NCI-H2196 (cell line): ENCODE results near the gene TUBGCP3.

Experiments used
- DNase-seq: peaks from one replicate; lab custom pipeline; 2025; ENCODE audit not compliant: unreplicated experiment; lab: John Stamatoyannopoulos, UW

Gene TUBGCP3

GRCh38 chr13:112455476-112456059 is 132.4 kb downstream of the TUBGCP3 start:
- no peak for DNase-seq

- no peak for DNase-seq
These were observed 133.2 kb downstream of the TUBGCP3 start for GRCh38 chr13:112454648-112455334.

DNA sequence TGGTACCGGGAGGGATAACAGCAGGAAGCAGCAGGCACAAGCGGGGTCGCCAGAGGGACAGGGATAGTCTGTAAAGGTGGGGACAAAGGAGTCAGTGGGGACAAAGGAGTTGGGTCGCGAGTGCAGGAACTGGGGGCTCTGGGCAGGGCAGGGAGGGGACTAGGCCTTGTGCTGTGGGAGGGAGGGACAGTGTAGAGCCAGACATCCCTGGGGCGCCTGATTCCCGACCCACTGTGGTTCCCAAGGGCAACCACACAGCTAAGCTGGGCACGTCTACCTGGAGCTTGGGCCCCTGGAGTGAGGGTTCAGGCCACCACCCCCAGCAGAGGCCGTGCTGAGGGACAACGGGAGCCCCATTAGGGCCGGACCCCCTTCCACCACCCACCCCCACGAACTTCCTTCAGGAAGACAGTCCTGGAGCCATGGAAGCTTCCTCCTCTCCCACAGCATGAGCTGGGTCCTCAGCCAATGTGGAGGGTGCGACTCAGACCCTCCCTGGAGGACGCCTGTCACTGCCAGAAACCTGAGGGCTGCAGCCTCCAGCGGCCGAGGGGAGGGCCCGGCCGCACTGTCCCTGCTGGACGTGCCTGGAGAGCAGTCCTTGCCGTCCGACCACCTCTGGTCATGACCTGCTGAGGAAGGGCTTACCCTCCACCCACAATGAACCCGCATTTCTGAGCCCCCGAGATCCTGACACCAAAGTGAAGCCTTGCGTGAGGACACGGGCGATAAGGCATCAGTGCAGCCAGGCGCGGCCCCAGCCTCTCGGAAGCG is 133.9 kb downstream of the TUBGCP3 start:
- DNase-seq: no peak

DNA sequence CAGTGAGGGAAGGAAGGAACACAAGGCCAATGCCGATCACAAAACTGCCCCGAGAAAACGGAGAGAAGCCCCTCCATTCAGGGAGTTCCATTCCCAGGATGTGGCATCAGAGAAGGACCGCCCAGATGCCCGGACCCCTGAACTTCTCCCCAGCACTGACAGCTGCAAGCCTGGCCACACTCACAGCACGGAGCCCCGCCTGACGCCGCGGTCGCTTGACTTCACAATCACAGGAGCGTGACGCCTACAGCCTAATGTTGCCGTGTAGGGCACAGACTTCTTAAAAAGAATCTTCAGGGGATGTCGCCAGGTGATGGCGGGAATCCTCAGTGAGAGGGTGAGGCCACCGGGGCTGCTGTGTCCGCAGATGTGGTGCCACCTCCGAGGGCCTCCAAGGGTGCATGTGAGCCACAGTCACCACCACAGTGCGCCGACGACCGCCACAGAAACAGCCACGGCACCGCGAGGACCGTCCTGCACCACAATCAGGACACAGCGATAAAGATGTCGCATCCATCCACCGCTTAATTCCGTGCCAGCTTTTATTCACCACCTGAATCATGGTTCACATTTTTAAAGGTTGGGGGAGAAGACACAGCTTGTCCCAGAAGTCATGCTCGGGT is 134.6 kb downstream of the TUBGCP3 start:
- DNase-seq: no peak

GRCh38 chr13:112452380-112453206 is 135.4 kb downstream of the TUBGCP3 start:
- no peak for DNase-seq

GRCh38 chr13:112451512-112452379 is 136.2 kb downstream of the TUBGCP3 start:
- DNase-seq: no peak

DNA sequence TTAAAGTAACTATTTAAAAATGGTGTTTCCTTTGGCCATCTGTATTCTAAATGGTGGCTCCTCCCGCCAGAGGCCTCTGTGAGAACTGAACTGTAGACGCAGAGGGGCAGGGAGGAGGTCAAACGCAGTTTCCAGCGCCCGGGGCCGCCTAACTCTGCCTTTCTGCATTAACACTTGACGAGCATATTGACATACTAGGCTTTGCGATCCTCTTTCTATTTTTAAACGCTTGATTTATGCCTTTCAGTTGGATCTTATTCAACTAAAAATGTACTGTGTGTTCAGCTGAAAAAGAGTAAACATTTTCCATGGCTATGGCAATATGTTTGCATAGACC is 137.1 kb downstream of the TUBGCP3 start:
- DNase-seq: peak; percentile 16

- DNase-seq: no peak
These were observed 137.6 kb downstream of the TUBGCP3 start for GRCh38 chr13:112450118-112450903.

DNA sequence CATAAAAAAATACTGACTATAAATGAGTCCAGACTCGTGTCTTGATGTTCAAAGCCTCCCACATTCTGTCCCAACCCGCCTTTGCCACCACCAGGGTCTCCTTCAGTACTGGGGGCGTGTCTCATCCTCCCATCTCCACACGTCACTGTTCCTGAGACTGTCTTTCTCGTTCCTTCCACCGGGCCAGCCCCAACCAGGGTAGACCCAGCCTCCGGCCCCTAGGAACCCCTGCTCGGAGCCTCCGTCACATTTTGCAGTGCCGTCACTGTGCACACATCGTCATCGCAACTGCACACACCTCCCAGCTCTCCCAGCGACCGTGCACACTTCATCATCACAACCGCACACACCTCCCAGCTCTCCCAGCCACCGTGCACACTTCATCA is 138.4 kb downstream of the TUBGCP3 start:
- no peak for DNase-seq

DNA sequence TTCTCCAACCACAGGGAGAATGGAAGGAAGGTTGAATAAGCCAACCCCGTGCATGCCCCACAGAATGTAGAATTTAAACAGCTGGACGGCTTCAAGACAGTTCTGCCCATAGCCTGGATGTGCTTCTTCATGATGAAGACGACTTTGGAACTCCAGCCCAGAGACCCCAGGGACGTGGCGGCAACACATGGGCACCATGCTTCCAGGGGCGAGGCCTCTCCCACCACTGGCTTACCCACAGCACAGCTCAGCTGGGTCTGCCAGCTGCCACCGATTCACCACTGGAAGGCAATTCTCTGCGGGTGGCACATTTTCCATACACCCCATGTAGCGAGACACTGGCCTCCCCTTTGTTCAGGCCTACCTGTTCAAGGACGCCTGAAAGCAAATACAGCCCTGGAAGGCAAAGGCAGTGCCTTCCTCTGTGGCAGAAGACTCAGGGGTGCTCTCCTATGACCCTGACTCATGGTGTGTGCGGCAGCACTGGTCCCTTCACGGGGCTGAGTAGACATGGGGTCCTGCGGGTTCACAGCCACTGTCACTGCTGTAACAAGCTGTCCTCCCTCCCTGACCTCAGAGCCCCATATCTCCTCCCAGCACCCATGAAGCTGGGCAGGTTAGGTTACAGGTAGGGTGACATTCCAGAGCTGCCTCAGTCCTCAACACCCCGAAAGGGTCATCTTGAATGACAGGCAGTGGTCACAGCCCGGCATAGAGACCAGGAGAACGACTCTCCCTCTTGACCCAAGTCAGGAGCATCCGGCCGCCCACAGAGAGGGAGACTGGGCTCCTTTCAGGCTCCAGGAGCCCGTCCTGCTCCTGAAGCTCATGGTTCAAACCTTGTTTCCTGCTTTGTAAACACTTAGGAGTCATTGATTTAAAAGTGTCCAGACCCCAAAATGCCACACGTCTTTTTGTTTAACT is 139.1 kb downstream of the TUBGCP3 start:
- DNase-seq: no peak

GRCh38 chr13:112447761-112448603 is 140.0 kb downstream of the TUBGCP3 start:
- DNase-seq: no peak

- no peak for DNase-seq
These were observed 140.6 kb downstream of the TUBGCP3 start for GRCh38 chr13:112447306-112447705.

DNA sequence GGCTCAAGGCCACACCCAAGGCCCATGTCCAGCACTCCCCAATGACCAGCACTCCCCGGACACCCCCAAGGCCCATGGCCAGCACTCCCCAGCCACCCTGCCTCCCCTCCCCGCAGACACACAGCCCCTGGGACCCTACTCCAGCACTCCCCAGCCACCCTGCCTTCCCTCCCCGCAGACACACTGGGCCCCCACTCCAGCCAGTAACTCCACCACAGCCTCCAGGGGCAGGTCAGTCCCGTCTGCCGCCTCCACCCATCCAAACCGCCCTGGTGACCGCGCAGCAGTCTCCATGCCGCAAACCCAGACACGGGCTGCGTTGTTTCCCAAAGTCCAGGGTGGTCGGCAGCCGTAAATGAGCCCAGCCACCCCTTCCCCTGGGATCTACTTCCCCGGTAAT is 141.1 kb downstream of the TUBGCP3 start:
- no peak for DNase-seq

DNA sequence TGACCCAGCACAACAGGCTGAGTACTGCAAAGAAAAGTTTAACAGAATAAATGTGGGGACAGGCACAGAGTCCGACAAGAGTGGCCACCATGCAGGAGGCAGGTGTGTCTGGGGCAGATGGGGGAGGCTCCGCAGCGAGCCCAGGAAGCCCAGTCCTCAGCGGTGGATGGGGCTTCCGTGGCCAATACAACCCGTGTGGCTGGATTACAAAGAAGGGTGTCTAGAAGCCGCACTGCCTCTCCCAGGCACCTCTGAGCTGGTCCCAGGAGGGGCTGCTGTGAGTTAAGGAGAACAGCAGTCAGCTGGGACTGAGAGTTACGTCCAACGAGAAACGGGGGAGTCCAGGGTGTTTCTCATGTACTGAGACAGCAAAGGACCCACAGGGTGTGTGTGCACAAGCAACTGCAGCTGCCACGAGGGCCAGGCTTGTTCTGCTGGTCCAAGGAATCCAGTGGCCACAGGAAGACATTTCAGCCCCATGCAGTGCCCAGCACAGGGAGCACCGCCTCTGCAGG is 141.5 kb downstream of the TUBGCP3 start:
- DNase-seq: no peak

DNA sequence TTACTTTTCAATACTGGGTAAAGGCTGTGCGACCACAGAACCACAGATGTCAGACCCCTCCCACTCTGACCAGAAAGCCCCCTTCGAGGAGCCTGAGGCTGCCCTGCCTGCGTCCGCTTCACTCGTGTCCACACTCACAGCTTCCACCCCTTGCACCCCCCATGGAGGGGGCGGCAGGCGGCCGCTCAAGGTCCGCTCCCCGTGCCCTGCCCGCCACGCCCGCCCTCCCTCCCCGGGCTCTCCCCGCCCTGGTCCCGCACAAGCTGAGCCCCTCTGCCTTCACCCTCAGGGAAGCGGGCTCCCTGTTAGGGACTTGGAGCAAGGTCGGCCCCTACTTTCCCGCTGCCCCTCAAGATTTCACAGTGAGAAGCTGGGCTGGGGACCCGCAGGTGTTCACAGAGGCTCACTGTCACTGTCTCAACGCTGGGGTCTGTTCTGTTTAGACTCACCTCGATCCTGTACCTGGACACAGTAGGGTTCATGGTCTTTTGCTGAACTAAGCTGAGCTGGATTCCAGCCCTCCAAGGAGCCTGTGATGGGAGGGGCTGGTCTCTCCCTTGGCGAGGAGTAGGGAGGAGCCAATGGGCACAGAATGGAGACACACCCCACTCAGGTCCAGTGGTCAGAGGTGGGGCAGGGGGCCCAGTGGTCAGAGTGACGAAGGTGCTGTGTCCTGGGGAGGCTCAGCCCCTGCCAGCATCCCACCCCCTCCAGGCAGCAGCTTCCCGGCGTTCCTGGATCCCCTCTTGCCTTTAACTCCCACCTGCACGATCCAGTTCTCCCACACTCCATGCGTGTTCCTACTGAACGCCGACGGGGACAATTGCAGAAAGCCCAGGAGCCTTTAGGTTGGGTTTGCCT is 142.3 kb downstream of the TUBGCP3 start:
- no peak for DNase-seq
